HepG2 (cell line): Measurements from ENCODE around the gene SURF1. TPM values are rescaled to one million over a fixed set of nuclear protein-coding genes. Genes with fewer than 3 reads are reported as not detected.
A peak's percentile ranks its signal among the peaks of the same experiment; 100 is the strongest.

Source experiments
- FOXO1 ChIP-seq: sonication (generic); formaldehyde crosslinking; IDR thresholded peaks from 2 replicates; pipeline ENCODE4 v1.4.0; 2020; ENCODE audit warnings: missing genetic modification reagents
- HNRNPK ChIP-seq: fragments of 200-400 bp; formaldehyde crosslinking; IDR thresholded peaks from 2 replicates; pipeline ENCODE4 v1.6.1; 2018; ENCODE audit warnings: low read length, low read depth, moderate library complexity, mild to moderate bottlenecking; ENCODE audit not compliant: poor library complexity, severe bottlenecking
- IKZF4 ChIP-seq: sonication (generic); formaldehyde crosslinking; IDR thresholded peaks from 2 replicates; pipeline ENCODE4 v1.5.1; 2020; ENCODE audit warnings: borderline replicate concordance, mild to moderate bottlenecking, low read depth, missing genetic modification reagents; ENCODE audit errors: not compliant biosample characterization
- ISL2 ChIP-seq: sonication (generic); formaldehyde crosslinking; IDR thresholded peaks from 2 replicates; pipeline ENCODE4 v1.5.0; 2020; ENCODE audit warnings: missing genetic modification reagents
- KDM2A ChIP-seq: sonication (generic); formaldehyde crosslinking; IDR thresholded peaks from 2 replicates; pipeline ENCODE4 v1.4.0; 2020; ENCODE audit warnings: low read depth, missing genetic modification reagents, borderline replicate concordance
- NFIB ChIP-seq: sonication (generic); formaldehyde crosslinking; IDR thresholded peaks from 2 replicates; pipeline ENCODE4 v1.9.0; 2021; ENCODE audit warnings: missing genetic modification reagents, mild to moderate bottlenecking, borderline replicate concordance
- PPARG ChIP-seq: conservative IDR thresholded peaks from 2 replicates; pipeline ENCODE4 v1.6.1; 2016; ENCODE audit warnings: missing biosample characterization, missing genetic modification reagents
- RBFOX2 ChIP-seq: fragments of 200-400 bp; formaldehyde crosslinking; IDR thresholded peaks from 2 replicates; pipeline ENCODE4 v1.6.1; 2017; ENCODE audit warnings: low read depth, mild to moderate bottlenecking, low read length
- SMAD1 ChIP-seq: sonication (generic); formaldehyde crosslinking; IDR thresholded peaks from 2 replicates; pipeline ENCODE4 v1.4.0; 2020; ENCODE audit warnings: missing genetic modification reagents, low read depth, mild to moderate bottlenecking, borderline replicate concordance
- SMARCE1 ChIP-seq: fragments of 450-650 bp; IDR thresholded peaks from 2 replicates; pipeline ENCODE4 v1.6.1; 2017; ENCODE audit warnings: borderline replicate concordance
- ZNF501 ChIP-seq: sonication (generic); formaldehyde crosslinking; IDR thresholded peaks from 2 replicates; pipeline ENCODE4 v1.5.1; 2020; ENCODE audit warnings: mild to moderate bottlenecking, moderate library complexity, missing genetic modification reagents
- ZNF776 ChIP-seq: sonication (generic); formaldehyde crosslinking; IDR thresholded peaks from 2 replicates; pipeline ENCODE4 v1.4.0; 2020; ENCODE audit warnings: mild to moderate bottlenecking, missing genetic modification reagents
- polyA plus RNA-seq, 8 experiments: library from polyadenylated mRNA; depleted of rRNA in 3 of 8; stranded (reverse) in 7 of 8; unstranded in 1 of 8; fragments of >200 nt; fragmentation: Illumina TruSeq in 4 of 8; extraction: Trizol in 4 of 8; gene quantifications; 2 replicates each; pipeline versions ENCODE4 v1.2.1 to v1.2.3, GENCODE V29; 2011 to 2016; ENCODE audit warnings: low read depth in 4 of 8, missing spikeins in 1 of 8, mixed read lengths in 1 of 8; ENCODE audit not compliant: insufficient read depth in 1 of 8
- total RNA-seq, 5 experiments: library from RNA; depleted of rRNA; stranded (reverse); fragments of >200 nt; fragmentation: Illumina TruSeq; extraction: Trizol; gene quantifications; 2 replicates each; pipeline ENCODE4 v1.2.3, GENCODE V29; 2016; ENCODE audit warnings: low read depth in 1 of 5
- TF ChIP-seq, protein P1 (sequence below), 2 experiments: sonication (generic) in 1 of 2; formaldehyde crosslinking in 1 of 2; IDR thresholded peaks; 2 replicates each; pipeline versions ENCODE4 v1.6.1 to v1.9.0; 2014 to 2022; ENCODE audit warnings: antibody characterized with exemption in 1 of 2, borderline replicate concordance in 1 of 2, inconsistent platforms in 1 of 2, low read depth in 1 of 2, missing genetic modification reagents in 1 of 2
- TF ChIP-seq, protein P2 (sequence below): sonication (generic); formaldehyde crosslinking; IDR thresholded peaks from 2 replicates; pipeline ENCODE4 v1.5.1; 2020; ENCODE audit warnings: missing genetic modification reagents, mild to moderate bottlenecking, borderline replicate concordance
- TF ChIP-seq, protein P3 (sequence below): sonication (generic); formaldehyde crosslinking; IDR thresholded peaks from 2 replicates; pipeline ENCODE4 v1.4.0; 2020; ENCODE audit warnings: missing genetic modification reagents, mild to moderate bottlenecking, borderline replicate concordance
- TF ChIP-seq, protein P4 (sequence below): fragments of 450-650 bp; IDR thresholded peaks from 2 replicates; pipeline ENCODE4 v1.6.1; 2016

Gene SURF1
- total and polyA plus RNA-seq, 2 of the 13 experiments (the other 11 are each of a cell fraction or from before 2014, with no cell fraction given) = 17.8 to 40.7 TPM

DNA sequence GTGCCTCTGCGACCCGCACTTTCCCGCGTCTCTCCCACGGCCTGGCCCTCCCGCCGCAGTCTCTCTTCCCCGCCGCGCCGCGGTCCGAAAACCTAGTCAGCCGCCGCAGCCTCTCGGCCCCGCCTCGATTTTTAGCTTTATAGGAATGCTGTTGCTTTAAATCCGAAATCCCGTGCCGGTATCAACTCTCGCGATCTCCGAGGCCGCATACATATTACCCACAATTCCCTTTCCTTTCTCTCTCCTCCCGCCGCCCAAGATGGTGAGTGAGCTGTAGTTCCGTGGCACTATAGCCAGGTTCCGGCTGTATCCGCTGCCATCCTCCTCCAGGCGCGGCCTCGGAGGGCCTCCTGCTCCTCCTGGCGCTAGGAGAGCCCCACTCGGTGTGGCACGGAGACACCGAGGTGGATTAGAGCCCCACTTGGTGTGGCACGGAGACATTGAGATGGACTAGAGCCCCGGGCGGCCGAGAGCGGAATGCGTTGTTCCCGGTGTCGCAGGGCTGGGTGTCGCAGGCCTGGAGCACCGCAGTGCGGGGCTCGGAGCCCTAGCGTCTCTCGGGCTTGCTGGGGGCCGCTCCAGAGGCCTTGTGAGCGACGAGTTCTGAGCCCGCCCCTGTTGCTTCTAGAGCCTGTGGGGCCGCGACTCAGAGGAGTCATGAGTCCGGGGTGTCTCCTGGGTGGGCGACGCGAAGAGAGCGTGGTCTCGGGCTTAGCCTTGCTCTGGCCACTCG is 8.1 kb downstream of the SURF1 start, which contains the start of the genes MED22 and RPL7A (continued):
- TF ChIP-seq, protein P1, sequence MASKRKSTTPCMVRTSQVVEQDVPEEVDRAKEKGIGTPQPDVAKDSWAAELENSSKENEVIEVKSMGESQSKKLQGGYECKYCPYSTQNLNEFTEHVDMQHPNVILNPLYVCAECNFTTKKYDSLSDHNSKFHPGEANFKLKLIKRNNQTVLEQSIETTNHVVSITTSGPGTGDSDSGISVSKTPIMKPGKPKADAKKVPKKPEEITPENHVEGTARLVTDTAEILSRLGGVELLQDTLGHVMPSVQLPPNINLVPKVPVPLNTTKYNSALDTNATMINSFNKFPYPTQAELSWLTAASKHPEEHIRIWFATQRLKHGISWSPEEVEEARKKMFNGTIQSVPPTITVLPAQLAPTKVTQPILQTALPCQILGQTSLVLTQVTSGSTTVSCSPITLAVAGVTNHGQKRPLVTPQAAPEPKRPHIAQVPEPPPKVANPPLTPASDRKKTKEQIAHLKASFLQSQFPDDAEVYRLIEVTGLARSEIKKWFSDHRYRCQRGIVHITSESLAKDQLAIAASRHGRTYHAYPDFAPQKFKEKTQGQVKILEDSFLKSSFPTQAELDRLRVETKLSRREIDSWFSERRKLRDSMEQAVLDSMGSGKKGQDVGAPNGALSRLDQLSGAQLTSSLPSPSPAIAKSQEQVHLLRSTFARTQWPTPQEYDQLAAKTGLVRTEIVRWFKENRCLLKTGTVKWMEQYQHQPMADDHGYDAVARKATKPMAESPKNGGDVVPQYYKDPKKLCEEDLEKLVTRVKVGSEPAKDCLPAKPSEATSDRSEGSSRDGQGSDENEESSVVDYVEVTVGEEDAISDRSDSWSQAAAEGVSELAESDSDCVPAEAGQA (IDR thresholded peaks at IDR 0.05; ENCODE audit: low read depth) = no peak
- TF ChIP-seq, protein P1 (CRISPR knock-in tag; IDR thresholded peaks at IDR 0.05; ENCODE audit: borderline replicate concordance) = no peak
- no peak for TF ChIP-seq SMARCE1
- TF ChIP-seq RBFOX2 = peak; percentile 91
- peak; percentile 80 for TF ChIP-seq KDM2A (CRISPR knock-in tag)
- TF ChIP-seq ISL2 (CRISPR knock-in tag) = peak; percentile 61; the same call in 1 of the 2 replicates
- TF ChIP-seq SMAD1 (CRISPR knock-in tag) = no peak
- TF ChIP-seq, protein P2, sequence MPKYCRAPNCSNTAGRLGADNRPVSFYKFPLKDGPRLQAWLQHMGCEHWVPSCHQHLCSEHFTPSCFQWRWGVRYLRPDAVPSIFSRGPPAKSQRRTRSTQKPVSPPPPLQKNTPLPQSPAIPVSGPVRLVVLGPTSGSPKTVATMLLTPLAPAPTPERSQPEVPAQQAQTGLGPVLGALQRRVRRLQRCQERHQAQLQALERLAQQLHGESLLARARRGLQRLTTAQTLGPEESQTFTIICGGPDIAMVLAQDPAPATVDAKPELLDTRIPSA (CRISPR knock-in tag) = 0 out of 2 replicates have a peak, but pooled peaks have one; percentile 87
- TF ChIP-seq ZNF501 (CRISPR knock-in tag) = peak; percentile 95
- peak; percentile 62 for TF ChIP-seq FOXO1 (CRISPR knock-in tag)
- TF ChIP-seq PPARG (CRISPR knock-in tag) = 0 out of 2 replicates have a peak, but pooled peaks have one; percentile 43
- TF ChIP-seq, protein P3, sequence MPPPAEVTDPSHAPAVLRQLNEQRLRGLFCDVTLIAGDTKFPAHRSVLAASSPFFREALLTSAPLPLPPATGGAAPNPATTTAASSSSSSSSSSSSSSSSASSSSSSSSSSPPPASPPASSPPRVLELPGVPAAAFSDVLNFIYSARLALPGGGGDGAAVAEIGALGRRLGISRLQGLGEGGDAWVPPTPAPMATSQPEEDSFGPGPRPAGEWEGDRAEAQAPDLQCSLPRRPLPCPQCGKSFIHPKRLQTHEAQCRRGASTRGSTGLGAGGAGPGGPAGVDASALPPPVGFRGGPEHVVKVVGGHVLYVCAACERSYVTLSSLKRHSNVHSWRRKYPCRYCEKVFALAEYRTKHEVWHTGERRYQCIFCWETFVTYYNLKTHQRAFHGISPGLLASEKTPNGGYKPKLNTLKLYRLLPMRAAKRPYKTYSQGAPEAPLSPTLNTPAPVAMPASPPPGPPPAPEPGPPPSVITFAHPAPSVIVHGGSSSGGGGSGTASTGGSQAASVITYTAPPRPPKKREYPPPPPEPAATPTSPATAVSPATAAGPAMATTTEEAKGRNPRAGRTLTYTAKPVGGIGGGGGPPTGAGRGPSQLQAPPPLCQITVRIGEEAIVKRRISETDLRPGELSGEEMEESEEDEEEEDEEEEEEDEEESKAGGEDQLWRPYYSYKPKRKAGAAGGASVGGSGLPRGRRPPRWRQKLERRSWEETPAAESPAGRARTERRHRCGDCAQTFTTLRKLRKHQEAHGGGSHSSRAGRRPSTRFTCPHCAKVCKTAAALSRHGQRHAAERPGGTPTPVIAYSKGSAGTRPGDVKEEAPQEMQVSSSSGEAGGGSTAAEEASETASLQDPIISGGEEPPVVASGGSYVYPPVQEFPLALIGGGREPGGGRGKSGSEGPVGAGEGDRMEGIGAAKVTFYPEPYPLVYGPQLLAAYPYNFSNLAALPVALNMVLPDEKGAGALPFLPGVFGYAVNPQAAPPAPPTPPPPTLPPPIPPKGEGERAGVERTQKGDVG (CRISPR knock-in tag) = 0 out of 2 replicates have a peak, but pooled peaks have one; percentile 8
- no peak; the same call in 1 of the 2 replicates for TF ChIP-seq ZNF776
- TF ChIP-seq HNRNPK = peak; percentile 72
- no peak for TF ChIP-seq IKZF4 (CRISPR knock-in tag)
- TF ChIP-seq NFIB (CRISPR knock-in tag) = no peak
- TF ChIP-seq, protein P4, sequence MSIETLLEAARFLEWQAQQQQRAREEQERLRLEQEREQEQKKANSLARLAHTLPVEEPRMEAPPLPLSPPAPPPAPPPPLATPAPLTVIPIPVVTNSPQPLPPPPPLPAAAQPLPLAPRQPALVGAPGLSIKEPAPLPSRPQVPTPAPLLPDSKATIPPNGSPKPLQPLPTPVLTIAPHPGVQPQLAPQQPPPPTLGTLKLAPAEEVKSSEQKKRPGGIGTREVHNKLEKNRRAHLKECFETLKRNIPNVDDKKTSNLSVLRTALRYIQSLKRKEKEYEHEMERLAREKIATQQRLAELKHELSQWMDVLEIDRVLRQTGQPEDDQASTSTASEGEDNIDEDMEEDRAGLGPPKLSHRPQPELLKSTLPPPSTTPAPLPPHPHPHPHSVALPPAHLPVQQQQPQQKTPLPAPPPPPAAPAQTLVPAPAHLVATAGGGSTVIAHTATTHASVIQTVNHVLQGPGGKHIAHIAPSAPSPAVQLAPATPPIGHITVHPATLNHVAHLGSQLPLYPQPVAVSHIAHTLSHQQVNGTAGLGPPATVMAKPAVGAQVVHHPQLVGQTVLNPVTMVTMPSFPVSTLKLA = no peak
